Measurements from ENCODE around the gene EMC7.
A peak's percentile ranks its signal among the peaks of the same experiment; 100 is the strongest.
"Not testable (repeated sequence)": the region's sequence is repeated elsewhere in the genome, so short reads cannot be mapped to it uniquely, and the experiment has no call there.

Gene EMC7

GRCh38 chr15:34085746-34086145 is 15.9 kb downstream of the EMC7 start:
- DNase-seq (ENCODE audit: low spot score): no peak
- FAIRE-seq: no peak

- FAIRE-seq (no peak), DNase-seq (ENCODE audit: low spot score) (no peak)
These were observed 17.6 kb downstream of the EMC7 start for GRCh38 chr15:34084086-34084485.

- FAIRE-seq: no peak
- DNase-seq (ENCODE audit: low spot score): no peak
These were observed 21.8 kb downstream of the EMC7 start for GRCh38 chr15:34079904-34080303.

- DNase-seq (ENCODE audit: low spot score) (no peak), FAIRE-seq (no peak)
These were observed 22.8 kb downstream of the EMC7 start for GRCh38 chr15:34078900-34079299.

- DNase-seq (ENCODE audit: low spot score): no peak
- no peak for FAIRE-seq
These were observed 24.9 kb downstream of the EMC7 start for GRCh38 chr15:34076785-34077184.

GRCh38 chr15:34070003-34070402 is 31.7 kb downstream of the EMC7 start:
- no peak for DNase-seq (ENCODE audit: low spot score)
- no peak for FAIRE-seq

- no peak for FAIRE-seq
- DNase-seq (ENCODE audit: low spot score): no peak
These were observed 35.7 kb downstream of the EMC7 start for GRCh38 chr15:34065941-34066340.

GRCh38 chr15:34065261-34065660 is 36.4 kb downstream of the EMC7 start:
- no peak for DNase-seq (ENCODE audit: low spot score)
- no peak for FAIRE-seq

- DNase-seq (ENCODE audit: low spot score) (no peak), FAIRE-seq (no peak)
These were observed 37.2 kb downstream of the EMC7 start for GRCh38 chr15:34064438-34064837.

- FAIRE-seq (no peak), DNase-seq (ENCODE audit: low spot score) (no peak)
These were observed 41.7 kb downstream of the EMC7 start for GRCh38 chr15:34059946-34060345.

- DNase-seq (ENCODE audit: low spot score) (no peak), FAIRE-seq (no peak)
These were observed 42.2 kb downstream of the EMC7 start for GRCh38 chr15:34059476-34059875.

- DNase-seq (ENCODE audit: low spot score): no peak
- no peak for FAIRE-seq
These were observed 44.8 kb downstream of the EMC7 start for GRCh38 chr15:34056911-34057310.

- FAIRE-seq (no peak), DNase-seq (ENCODE audit: low spot score) (peak; percentile 24)
These were observed 45.6 kb downstream of the EMC7 start for GRCh38 chr15:34055868-34056595.

- DNase-seq (ENCODE audit: low spot score) (no peak), FAIRE-seq (no peak)
These were observed 47.5 kb downstream of the EMC7 start for GRCh38 chr15:34054081-34054707.

- not testable (repeated sequence) for DNase-seq (ENCODE audit: low spot score); FAIRE-seq
These were observed 51.3 kb downstream of the EMC7 start for GRCh38 chr15:34050385-34050784.

GRCh38 chr15:34049112-34049511 is 52.5 kb downstream of the EMC7 start:
- DNase-seq (ENCODE audit: low spot score) (no peak), FAIRE-seq (no peak)

- no peak for DNase-seq (ENCODE audit: low spot score)
- no peak for FAIRE-seq
These were observed 53.5 kb downstream of the EMC7 start for GRCh38 chr15:34047893-34048775.

- DNase-seq (ENCODE audit: low spot score) (no peak), FAIRE-seq (no peak)
These were observed 55.1 kb downstream of the EMC7 start for GRCh38 chr15:34046471-34047145.

- no peak for DNase-seq (ENCODE audit: low spot score)
- FAIRE-seq: no peak
These were observed 57.8 kb downstream of the EMC7 start for GRCh38 chr15:34043813-34044212.

- FAIRE-seq (no peak), DNase-seq (ENCODE audit: low spot score) (no peak)
These were observed 58.3 kb downstream of the EMC7 start for GRCh38 chr15:34043391-34043790.

- no peak for DNase-seq (ENCODE audit: low spot score)
- no peak for FAIRE-seq
These were observed 61.9 kb downstream of the EMC7 start for GRCh38 chr15:34039790-34040113.

Data from urothelium cell line (cell line).